K562 (cell line): Measurements from ENCODE around the gene DEPDC1B. TPM values are rescaled to one million over a fixed set of nuclear protein-coding genes. Genes with fewer than 3 reads are reported as not detected.

Source experiments
- ATAC-seq: fragments of 200-7000 bp; cut with Tn5 transposase; 3 replicates; pipeline ENCODE4 v1.9.1; 2020; ENCODE audit warnings: moderate library complexity
- BruUV-seq: library from RNA; stranded (reverse); fragments of 400-500 nt; replicated peaks from 2 replicates; lab custom pipeline; 2021; lab: Mats Ljungman, UMichigan
- CTCF ChIA-PET: fragments of 300-600 bp; formaldehyde crosslinking; extraction: SDS; loops from one replicate; lab custom pipeline; 2021; ENCODE audit warnings: low intra/inter-chr PET ratio; lab: Yijun Ruan, JAX
- POLR2A ChIA-PET: fragments of 300-600, 350-650 bp; sonication (Branson Sonifier 250); formaldehyde crosslinking; extraction: SDS; loops from one replicate; lab custom pipeline; 2021; ENCODE audit warnings: antibody characterized with exemption, inconsistent platforms; lab: Yijun Ruan, JAX
- DNase-seq, 4 experiments: peaks; one replicate each; pipeline versions ENCODE4 v3.0.0 to v3.0.0-alpha.2; 2011 to 2018; ENCODE audit warnings: low spot score in 3 of 4, mixed read lengths in 3 of 4; ENCODE audit errors: extremely low read depth in 1 of 4
- FAIRE-seq: peaks from 2 replicates; lab custom pipeline; 2011; peaks lifted over from hg19 to GRCh38; lab: Jason Lieb, UNC
- H2AFZ ChIP-seq: 2 replicates; pipeline ENCODE4 v1.6.0; 2011; ENCODE audit warnings: low read depth, low read length, control low read depth, inconsistent platforms
- H3K27ac ChIP-seq: fragments of 200-600 bp; 3 replicates; pipeline ENCODE4 v1.8.0; 2011; ENCODE audit warnings: low read depth, mild to moderate bottlenecking, control low read depth, inconsistent platforms, low read length, moderate library complexity, mixed read lengths; ENCODE audit errors: extremely low read depth
- H3K27me3 ChIP-seq, 2 experiments: fragments of 300-600 bp in 1 of 2; 2 replicates in 1 of 2; 3 replicates in 1 of 2; pipeline versions ENCODE4 v1.6.0 to v1.8.0; 2011; ENCODE audit warnings: inconsistent platforms in 2 of 2, low read length in 2 of 2, mild to moderate bottlenecking in 1 of 2, mixed read lengths in 1 of 2, moderate library complexity in 1 of 2; ENCODE audit not compliant: control insufficient read depth in 2 of 2, insufficient read depth in 2 of 2
- H3K36me3 ChIP-seq: fragments of 300-600 bp; 3 replicates; pipeline ENCODE4 v1.8.0; 2011; ENCODE audit warnings: mild to moderate bottlenecking, low read length, inconsistent platforms; ENCODE audit not compliant: control insufficient read depth, insufficient read depth
- H3K4me1 ChIP-seq, 2 experiments: fragments of 200-600 bp in 1 of 2; replicated peaks in 1 of 2; 2 replicates in 1 of 2; 3 replicates in 1 of 2; pipeline versions ENCODE4 v1.5.1 to v1.8.0; 2011; ENCODE audit warnings: inconsistent platforms in 2 of 2, low read length in 2 of 2, mild to moderate bottlenecking in 1 of 2, mixed read lengths in 1 of 2, moderate library complexity in 1 of 2; ENCODE audit not compliant: control insufficient read depth in 2 of 2, insufficient read depth in 2 of 2
- H3K4me2 ChIP-seq: 2 replicates; pipeline ENCODE4 v1.6.1; 2011; ENCODE audit warnings: low read length, control low read depth, inconsistent platforms, mixed read lengths; ENCODE audit not compliant: insufficient read depth
- H3K4me3 ChIP-seq: fragments of 200-600 bp; sonication (generic), shearing (Covaris generic); 2 replicates; pipeline ENCODE4 v1.5.1; 2016; ENCODE audit warnings: control low read depth, inconsistent platforms
- H3K79me2 ChIP-seq: fragments of 200-600 bp; 3 replicates; pipeline ENCODE4 v1.8.0; 2011; ENCODE audit warnings: low read length, inconsistent platforms; ENCODE audit not compliant: control insufficient read depth, insufficient read depth
- H3K9ac ChIP-seq, 2 experiments: 2 replicates each; pipeline versions ENCODE4 v1.6.0 to v1.6.1; 2011; ENCODE audit warnings: low read depth in 2 of 2, low read length in 2 of 2, control low read depth in 1 of 2, inconsistent platforms in 1 of 2, mild to moderate bottlenecking in 1 of 2, mixed read lengths in 1 of 2; ENCODE audit not compliant: insufficient read depth in 1 of 2
- H3K9me1 ChIP-seq: one replicate; pipeline ENCODE4 v1.6.0; 2011; ENCODE audit warnings: inconsistent platforms, mild to moderate bottlenecking, low read length, moderate library complexity; ENCODE audit not compliant: control insufficient read depth, insufficient read depth
- H3K9me3 ChIP-seq: replicated peaks from 2 replicates; pipeline ENCODE4 v1.5.1; 2011; ENCODE audit warnings: low read depth, low read length, inconsistent platforms; ENCODE audit not compliant: control insufficient read depth, insufficient read depth
- H4K20me1 ChIP-seq: replicated peaks from 2 replicates; pipeline ENCODE4 v1.6.1; 2011; ENCODE audit warnings: low read length, inconsistent platforms, mixed read lengths; ENCODE audit not compliant: control insufficient read depth, insufficient read depth
- E2F3 ChIP-seq: fragments of 250-450 bp; sonication (Bioruptor Pico); IDR thresholded peaks from 2 replicates; pipeline ENCODE4 v1.4.0; 2020; ENCODE audit warnings: mild to moderate bottlenecking
- EZH2 ChIP-seq: IDR thresholded peaks from 2 replicates; pipeline ENCODE4 v1.6.1; 2012; ENCODE audit warnings: low read depth, mild to moderate bottlenecking, inconsistent platforms, low read length, borderline replicate concordance
- HDAC1 ChIP-seq, 2 experiments: fragments of 450-650 bp; IDR thresholded peaks; 2 replicates each; pipeline ENCODE4 v1.6.1; 2016 to 2017; ENCODE audit warnings: inconsistent platforms in 1 of 2, mild to moderate bottlenecking in 1 of 2, moderate library complexity in 1 of 2
- MECOM ChIP-seq: fragments of 250-450 bp; sonication (Bioruptor Pico); IDR thresholded peaks from 2 replicates; pipeline ENCODE4 v1.8.0; 2022; ENCODE audit warnings: inconsistent platforms
- RHOXF2B ChIP-seq: fragments of 250-450 bp; sonication (Bioruptor Pico); conservative IDR thresholded peaks from 2 replicates; pipeline ENCODE4 v1.5.1; 2021
- ZNF143 ChIP-seq: sonication (generic); formaldehyde crosslinking; IDR thresholded peaks from 2 replicates; pipeline ENCODE4 v1.9.0; 2022; ENCODE audit warnings: mild to moderate bottlenecking, missing genetic modification reagents
- WGBS: fragments of 100-300 bp; shearing (Covaris generic); methylation state at CpG from one replicate; pipeline ENCODE4 v1.1.6; 2016; ENCODE audit warnings: low coverage, mixed read lengths; ENCODE audit not compliant: insufficient coverage; ENCODE audit errors: missing lambda C conversion rate; 5-methylcytosine and 5-hydroxymethylcytosine counted together
- in situ Hi-C: fragments of 300-500 bp; cut with MboI; formaldehyde crosslinking; loops from 4 replicates; pipeline ENCODE4 v1.15.0; 2018; ENCODE audit warnings: inconsistent platforms, mixed read lengths
- intact Hi-C: fragments of 100-400 bp; cut with micrococcal nuclease; formaldehyde crosslinking; loops from 2 replicates; pipeline ENCODE4 v1.14.2; 2022
- polyA plus RNA-seq, 8 experiments: library from polyadenylated mRNA; depleted of rRNA in 4 of 8; stranded (reverse) in 5 of 8; unstranded in 3 of 8; fragments of >200 nt; fragmentation: Nextera tagmentation in 2 of 8; fragmentation: Illumina TruSeq in 1 of 8; extraction: Ambion mirVana in 2 of 8; extraction: Trizol in 1 of 8; gene quantifications; 2 replicates each; pipeline versions ENCODE4 v1.2.1 to v1.2.3, GENCODE V29; 2011 to 2014; ENCODE audit warnings: inconsistent platforms in 1 of 8, missing spikeins in 1 of 8
- total RNA-seq, 7 experiments: library from RNA; depleted of rRNA in 6 of 7; stranded (reverse); fragments of >200 nt in 6 of 7; fragmentation: Illumina TruSeq in 2 of 7; extraction: Trizol in 2 of 7; gene quantifications; 2 replicates each; pipeline versions ENCODE4 v1.2.1 to v1.2.3, GENCODE V29; 2011 to 2021; ENCODE audit warnings: low replicate concordance in 1 of 7
- TF ChIP-seq, protein P1 (sequence below): fragments of 250-450 bp; sonication (Bioruptor Pico); IDR thresholded peaks from 2 replicates; pipeline ENCODE4 v1.4.0; 2020; ENCODE audit warnings: mild to moderate bottlenecking, moderate library complexity

DEPDC1B gene
- total and polyA plus RNA-seq, 9 of the 15 experiments (the other 6 are each of a cell fraction or from before 2014, with no cell fraction given) = 36.0 to 67.2 (median 44.5) TPM

DNA sequence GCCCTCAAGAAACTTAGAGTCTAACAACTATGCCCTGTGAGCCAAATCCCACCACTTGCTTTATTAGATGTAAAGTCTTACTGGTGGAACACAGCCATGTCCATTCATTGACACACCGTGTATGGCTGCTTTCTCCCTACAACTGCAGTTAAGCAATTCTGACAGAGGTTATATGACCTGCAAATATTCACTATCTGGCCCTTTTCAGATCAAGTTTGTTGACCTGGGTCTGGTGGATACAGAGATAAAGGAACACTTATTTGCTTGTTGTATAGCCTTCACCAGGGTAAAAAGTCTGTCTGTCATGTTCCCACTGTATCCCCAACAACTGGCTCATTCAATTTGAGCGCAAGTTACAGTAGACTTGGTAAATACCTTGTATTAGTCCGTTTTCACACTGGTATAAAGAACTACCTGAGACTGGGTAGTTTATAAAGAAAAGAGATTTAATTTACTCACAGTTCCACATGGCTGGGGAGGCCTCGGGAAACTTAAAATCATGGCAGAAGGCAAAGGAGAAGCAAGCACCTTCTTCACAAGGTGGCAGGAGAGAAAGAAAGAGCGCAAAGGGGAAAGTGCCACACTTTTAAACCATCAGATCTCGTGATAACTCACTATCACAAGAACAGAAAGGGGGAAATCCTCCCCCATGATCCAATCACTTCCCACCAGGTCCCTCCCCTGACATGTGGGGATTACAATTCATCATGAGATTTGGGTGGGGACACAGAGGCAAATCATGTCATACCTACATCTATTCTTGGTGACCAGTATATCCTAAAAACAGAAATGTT is 27.9 kb downstream of the DEPDC1B start:
- H4K20me1 ChIP-seq = no peaks in the 10 kb centered on the region; the same call in 1 of the 2 replicates
- no peaks in the 10 kb centered on the region for H3K27me3 ChIP-seq
- no peak overlapping the region for H2AFZ ChIP-seq
- no peaks in the 10 kb centered on the region for H3K9me1 ChIP-seq
- no peaks in the 10 kb centered on the region for H3K9me3 ChIP-seq
- WGBS = 69% methylated on average over 6 of the region's 6 CpGs
- FAIRE-seq = no peak
- POLR2A ChIA-PET = no interaction called here
- peak; percentile 13; the same call in 1 of the 3 replicates for ATAC-seq
- no peak overlapping the region for H3K27ac ChIP-seq
- no peak overlapping the region for H3K4me2 ChIP-seq
- BruUV-seq = no TSS peak
- H3K4me3 ChIP-seq = no peak overlapping the region
- in situ Hi-C loops = loop anchor here (10.0 kb wide), 1 partner anchor 857 kb away; no protein-coding TSS in a partner anchor
- peaks cover 4% of the 10 kb centered on the region; the same call in 2 of the 3 replicates for H3K36me3 ChIP-seq
- DNase-seq = no peak
- H3K79me2 ChIP-seq = peaks cover 54% of the 10 kb centered on the region
- CTCF ChIA-PET = interaction anchor here (1.4 kb wide), 1 partner anchor 858 kb away, joined by 3 read pairs; no protein-coding TSS in a partner anchor
- H3K9ac ChIP-seq = no peak overlapping the region
- peaks cover 5 to 10% of the 10 kb centered on the region in 2 experiments; a peak in 2 of 5 replicates for H3K4me1 ChIP-seq
- intact Hi-C loops = no loop called here
- no peak for TF ChIP-seq RHOXF2B (CRISPR knock-in tag)
- TF ChIP-seq ZNF143 (CRISPR knock-in tag) = no peak
- no peak for TF ChIP-seq HDAC1 (IDR thresholded peaks at IDR 0.05)
- TF ChIP-seq E2F3 = no peak
- no peak for TF ChIP-seq EZH2
- no peak for TF ChIP-seq MECOM
- TF ChIP-seq, protein P1, sequence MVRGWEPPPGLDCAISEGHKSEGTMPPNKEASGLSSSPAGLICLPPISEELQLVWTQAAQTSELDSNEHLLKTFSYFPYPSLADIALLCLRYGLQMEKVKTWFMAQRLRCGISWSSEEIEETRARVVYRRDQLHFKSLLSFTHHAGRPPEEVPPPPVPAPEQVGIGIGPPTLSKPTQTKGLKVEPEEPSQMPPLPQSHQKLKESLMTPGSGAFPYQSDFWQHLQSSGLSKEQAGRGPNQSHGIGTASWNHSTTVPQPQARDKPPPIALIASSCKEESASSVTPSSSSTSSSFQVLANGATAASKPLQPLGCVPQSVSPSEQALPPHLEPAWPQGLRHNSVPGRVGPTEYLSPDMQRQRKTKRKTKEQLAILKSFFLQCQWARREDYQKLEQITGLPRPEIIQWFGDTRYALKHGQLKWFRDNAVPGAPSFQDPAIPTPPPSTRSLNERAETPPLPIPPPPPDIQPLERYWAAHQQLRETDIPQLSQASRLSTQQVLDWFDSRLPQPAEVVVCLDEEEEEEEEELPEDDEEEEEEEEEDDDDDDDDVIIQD (CRISPR knock-in tag) = no peak
